WI38 (cell line): ENCODE results near the gene PTP4A2.

Experiments used
- H3K4me3 ChIP-seq: 2 replicates; pipeline ENCODE4 v1.5.1; 2011; ENCODE audit warnings: low read depth, mild to moderate bottlenecking, control low read depth, low read length
- TF ChIP-seq, protein P1 (sequence below): IDR thresholded peaks from 2 replicates; pipeline ENCODE4 v1.5.1; 2012; ENCODE audit warnings: low read depth, mild to moderate bottlenecking, control low read depth, low read length

PTP4A2 gene

DNA sequence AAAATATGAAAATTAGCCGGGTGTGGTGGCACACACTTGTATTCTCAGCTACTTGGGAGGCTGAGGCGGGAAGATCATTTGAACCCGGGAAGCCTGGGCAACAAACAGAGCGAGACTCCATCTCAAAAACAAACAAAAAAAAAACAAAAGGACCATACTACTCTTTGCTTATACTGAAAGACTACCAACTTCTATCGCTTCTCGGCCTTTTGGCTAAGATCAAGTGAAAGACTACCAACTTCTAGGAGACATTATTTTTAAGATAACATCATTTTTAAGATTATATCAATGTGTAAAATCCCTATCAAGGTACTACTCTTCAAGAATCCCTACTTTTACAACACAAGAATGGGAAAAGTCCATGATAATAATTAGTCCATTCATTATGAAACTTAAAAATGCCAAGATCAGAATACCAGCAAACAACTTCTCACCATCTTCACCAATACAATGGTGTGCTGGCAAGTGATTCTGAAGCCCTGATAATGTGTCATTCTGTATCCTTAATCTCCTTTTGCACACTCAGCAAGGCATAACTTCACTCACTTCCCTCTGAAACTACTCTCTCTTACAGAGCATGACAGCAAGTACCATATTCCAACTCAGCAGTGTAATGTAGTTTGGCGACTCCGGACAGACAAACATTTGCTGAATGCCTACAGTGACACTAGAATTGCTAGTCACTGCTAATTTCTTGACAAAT, 1.7 kb downstream of the PTP4A2 start:
- TF ChIP-seq, protein P1, sequence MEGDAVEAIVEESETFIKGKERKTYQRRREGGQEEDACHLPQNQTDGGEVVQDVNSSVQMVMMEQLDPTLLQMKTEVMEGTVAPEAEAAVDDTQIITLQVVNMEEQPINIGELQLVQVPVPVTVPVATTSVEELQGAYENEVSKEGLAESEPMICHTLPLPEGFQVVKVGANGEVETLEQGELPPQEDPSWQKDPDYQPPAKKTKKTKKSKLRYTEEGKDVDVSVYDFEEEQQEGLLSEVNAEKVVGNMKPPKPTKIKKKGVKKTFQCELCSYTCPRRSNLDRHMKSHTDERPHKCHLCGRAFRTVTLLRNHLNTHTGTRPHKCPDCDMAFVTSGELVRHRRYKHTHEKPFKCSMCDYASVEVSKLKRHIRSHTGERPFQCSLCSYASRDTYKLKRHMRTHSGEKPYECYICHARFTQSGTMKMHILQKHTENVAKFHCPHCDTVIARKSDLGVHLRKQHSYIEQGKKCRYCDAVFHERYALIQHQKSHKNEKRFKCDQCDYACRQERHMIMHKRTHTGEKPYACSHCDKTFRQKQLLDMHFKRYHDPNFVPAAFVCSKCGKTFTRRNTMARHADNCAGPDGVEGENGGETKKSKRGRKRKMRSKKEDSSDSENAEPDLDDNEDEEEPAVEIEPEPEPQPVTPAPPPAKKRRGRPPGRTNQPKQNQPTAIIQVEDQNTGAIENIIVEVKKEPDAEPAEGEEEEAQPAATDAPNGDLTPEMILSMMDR: no peak
- H3K4me3 ChIP-seq: peak overlapping the region; percentile 79

DNA sequence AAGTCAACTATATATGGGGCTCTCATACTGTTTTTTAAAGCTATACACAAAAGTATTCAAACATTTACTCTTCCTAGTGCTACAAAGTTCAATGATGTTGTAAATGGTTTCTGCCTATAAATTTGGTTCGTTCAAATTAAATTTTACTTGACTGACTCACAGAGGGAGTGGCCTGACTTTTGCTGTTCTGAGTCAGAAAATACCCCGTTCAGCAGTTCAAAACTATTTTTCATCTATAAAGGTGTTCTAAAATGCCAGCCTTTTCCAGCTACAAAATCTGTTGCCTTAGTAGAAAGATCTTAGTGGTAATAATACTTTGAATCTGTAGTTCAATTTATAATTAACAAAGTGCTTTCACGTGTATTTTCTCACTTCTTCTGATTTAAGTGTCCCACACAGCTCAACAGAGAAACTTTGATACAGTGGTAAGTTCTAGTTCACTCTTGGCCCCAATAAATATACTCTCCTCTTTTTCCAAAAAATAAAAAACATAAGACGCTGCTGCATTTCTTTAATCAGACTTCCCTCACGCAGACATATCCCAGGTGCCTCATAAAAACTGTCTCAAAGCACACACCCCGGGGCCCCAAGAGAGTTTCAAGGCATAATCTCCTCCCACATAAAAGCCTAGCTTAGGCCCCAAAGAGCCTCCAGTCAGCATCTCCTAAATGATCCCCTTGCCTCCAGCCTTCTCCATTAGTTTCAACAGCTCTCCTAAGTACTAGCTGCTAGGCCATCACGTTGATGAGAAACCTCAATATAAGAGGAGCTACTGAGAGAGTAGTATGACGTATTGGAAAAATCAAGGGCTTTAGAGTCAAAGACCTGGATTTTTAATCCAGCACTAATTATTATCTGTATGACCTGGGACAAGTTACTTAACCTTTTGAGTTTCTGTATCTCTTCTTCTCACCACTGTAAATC, 3.2 kb downstream of the PTP4A2 start:
- TF ChIP-seq, protein P1: no peak

DNA sequence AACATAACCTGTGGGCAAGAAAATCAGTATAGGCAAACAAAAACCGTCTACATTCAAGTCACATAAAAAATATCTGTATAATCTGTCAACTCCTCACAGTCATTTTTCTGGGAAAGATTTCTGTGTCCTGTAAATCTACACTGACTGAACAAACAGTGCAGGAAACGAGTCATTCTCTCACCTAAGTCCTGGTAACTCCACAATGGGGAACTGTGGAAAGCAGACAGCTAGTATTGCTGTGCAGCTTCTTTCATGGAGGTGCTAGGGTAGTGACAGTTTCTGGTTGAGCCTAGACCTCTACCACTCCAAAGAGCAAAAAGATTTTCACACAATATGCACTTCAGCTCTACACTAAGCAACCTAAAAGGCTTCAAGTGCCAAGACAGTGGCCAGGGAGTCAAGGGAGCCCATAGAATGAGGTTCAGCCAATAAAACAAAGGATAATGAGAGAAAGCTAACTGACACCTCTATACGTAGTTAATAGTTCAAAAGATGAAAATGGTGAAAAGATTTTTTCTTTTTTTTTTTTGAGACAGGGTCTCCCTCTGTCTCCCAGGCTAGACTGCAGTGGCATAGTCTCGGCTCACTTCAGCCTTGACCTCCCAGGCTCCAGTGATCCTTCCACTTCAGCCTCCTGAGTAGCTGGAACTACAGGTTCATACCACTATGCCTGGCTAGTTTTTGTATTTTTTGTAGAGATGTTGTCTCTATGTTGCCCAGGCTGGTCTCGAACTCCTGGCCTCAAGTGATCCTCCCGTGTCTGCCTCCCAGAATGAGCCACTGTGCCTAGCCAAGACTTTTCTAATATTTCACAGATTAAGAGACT, 5.5 kb downstream of the PTP4A2 start:
- H3K4me3 ChIP-seq: no peak overlapping the region; the same call in 1 of the 2 replicates
- TF ChIP-seq, protein P1: no peak

More for the DNA sequence above, 3.2 kb downstream of the PTP4A2 start:
- H3K4me3 ChIP-seq: peak overlapping the region; percentile 79

DNA sequence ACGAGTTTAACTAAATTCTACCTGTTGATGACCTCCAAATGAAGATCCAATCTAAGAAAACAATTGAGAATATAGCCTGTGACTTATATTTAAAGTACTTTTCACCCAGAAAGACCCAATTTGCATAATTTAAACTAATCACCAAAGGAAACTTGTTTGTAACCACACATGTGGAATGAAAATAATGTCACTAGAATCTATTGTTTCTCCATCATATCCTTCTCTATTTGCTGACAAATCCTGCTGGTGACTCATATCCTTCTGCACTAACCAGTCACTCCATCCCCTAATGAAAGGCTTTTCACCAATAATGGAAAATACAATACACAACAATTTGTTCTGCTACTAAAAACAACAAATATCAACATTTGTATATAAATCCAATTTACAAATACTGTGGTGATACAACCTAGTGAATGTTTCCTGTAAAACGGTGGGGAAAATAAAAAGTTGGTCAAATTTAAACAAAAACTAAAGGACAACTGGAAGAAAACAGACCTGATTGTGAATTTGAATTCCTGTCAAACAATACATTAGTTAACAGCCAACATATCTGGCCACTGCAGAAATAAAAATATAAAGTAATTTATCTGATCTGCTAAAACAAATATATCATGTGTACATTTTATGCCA, 6.5 kb downstream of the PTP4A2 start:
- H3K4me3 ChIP-seq: no peak overlapping the region

DNA sequence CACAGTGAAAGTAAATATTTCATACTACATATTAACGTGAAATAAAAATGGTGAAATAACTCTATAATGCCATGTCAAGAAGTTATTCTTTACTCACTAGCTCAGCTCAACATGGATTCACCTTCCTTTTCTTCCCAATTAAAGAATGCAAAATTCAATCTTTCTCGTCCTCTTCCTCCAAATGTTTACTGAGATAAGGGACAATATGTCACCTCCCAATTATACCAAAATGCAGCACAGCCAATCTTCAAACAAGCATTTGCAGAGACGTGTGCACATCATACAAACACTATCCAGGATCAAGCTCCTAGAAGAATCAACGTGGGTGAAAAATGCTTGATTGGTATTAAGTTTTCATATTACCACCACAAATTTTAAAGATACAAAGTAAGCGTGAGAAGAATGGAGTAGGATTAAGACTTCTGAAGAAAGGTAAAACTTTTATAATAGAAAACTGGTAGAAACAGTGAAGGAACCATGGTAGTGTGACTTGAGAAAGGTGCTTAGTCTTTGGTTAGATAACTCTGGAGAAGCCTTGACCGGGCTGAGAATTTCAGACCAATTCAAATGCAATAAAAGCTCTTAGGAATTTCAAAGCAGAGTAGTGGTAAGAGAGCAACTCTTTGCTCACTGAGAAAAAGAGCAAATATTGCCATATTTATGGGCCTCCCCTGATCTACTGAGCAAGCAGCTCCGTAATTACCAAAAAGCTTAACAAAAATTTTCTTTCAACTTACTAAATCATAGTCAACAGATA, 7.2 kb downstream of the PTP4A2 start:
- TF ChIP-seq, protein P1: no peak
- H3K4me3 ChIP-seq: no peak overlapping the region

More for the DNA sequence above, 6.5 kb downstream of the PTP4A2 start:
- TF ChIP-seq, protein P1: no peak

DNA sequence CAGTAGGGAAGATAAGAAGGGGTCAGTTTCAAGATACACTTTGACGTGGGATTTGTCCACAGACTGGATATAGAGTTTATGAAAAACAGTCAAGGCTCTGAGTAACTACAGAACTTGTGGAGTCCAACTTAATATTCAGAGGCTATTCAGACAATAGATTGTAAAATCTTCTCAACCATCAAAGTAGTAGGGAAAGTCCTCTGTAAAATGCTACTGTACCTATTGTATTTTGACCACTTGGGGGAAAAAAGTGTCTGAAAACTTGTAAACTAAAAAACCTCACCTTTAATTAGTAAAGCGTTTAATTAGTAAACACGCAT, 10.5 kb downstream of the PTP4A2 start:
- TF ChIP-seq, protein P1: no peak
- no peak overlapping the region for H3K4me3 ChIP-seq
